Measurements from ENCODE around the gene PDCD2L.

GRCh38 chr19:34357431-34357830, 46.8 kb upstream of the PDCD2L start:
- TF ChIP-seq CTCF (IDR thresholded peaks at IDR 0.05) (no peak), ZFX (IDR thresholded peaks at IDR 0.05; ENCODE audit: borderline replicate concordance) (no peak)

Measured in 22Rv1 (cell line).